HUES64 (cell line): Measurements from ENCODE around the gene HYAL2.
"Not testable (repeated sequence)": the region's sequence is repeated elsewhere in the genome, so short reads cannot be mapped to it uniquely, and the experiment has no call there.

Source experiments
- H3K27ac ChIP-seq: 2 replicates; pipeline ENCODE4 v1.7.0; 2013; ENCODE audit warnings: low read depth, low read length, inconsistent platforms
- H3K27me3 ChIP-seq: 2 replicates; pipeline ENCODE4 v1.6.1; 2013; ENCODE audit warnings: mild to moderate bottlenecking, low read length; ENCODE audit not compliant: insufficient read depth
- H3K36me3 ChIP-seq: 2 replicates; pipeline ENCODE4 v1.6.1; 2013; ENCODE audit warnings: mild to moderate bottlenecking, low read length; ENCODE audit not compliant: insufficient read depth
- H3K4me1 ChIP-seq: 2 replicates; pipeline ENCODE4 v1.6.1; 2013; ENCODE audit warnings: mild to moderate bottlenecking, low read length, moderate library complexity; ENCODE audit not compliant: insufficient read depth
- H3K4me3 ChIP-seq: 2 replicates; pipeline ENCODE4 v1.5.1; 2013; ENCODE audit warnings: mild to moderate bottlenecking, low read length, moderate library complexity
- H3K9ac ChIP-seq: 2 replicates; pipeline ENCODE4 v1.6.1; 2013; ENCODE audit warnings: mild to moderate bottlenecking, low read depth, low read length
- H3K9me3 ChIP-seq: 2 replicates; pipeline ENCODE4 v1.6.1; 2013; ENCODE audit warnings: low read depth, low read length; ENCODE audit not compliant: insufficient read depth
- WGBS: fragments of 150-250, 120-280 bp; methylation state at CpG from one replicate; pipeline ENCODE4 v1.1.7; 2013; ENCODE audit warnings: missing lambda C conversion rate; 5-methylcytosine and 5-hydroxymethylcytosine counted together

Gene HYAL2

DNA sequence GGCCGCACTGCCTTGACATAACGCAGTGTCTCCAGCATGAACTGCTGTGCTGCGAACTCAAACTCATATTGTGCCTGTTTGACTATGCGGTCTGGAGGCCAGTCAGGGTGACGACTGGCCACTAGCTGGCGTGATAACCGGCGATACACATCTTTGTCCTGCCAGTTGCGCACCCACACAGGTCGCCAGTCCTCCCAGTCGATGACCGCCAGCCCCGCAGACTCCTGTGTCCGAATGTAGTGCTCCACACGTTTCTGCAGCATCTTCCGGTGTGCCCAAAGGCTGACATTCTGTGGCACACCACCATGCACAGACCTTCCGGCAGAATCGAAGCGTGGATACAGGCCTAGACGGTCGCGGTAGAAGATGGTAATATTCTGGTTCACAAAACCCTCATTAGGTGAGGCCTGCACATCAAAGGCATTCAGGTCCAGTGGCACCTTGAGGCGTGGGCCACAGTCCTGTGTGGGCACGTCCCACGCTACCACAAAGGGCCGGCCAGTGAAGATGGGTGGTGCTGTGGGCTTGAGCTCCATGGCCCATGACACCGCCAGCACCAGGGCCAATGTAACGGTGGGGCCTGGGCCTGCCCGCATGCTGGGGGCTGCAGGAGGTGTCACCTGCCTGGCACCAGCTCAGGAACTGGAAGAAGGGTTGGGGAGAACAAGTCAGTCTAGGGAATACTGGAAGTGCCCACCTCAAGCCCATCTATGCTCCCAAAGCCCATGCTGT is 2.5 kb downstream of the HYAL2 start:
- no peak overlapping the region; the same call in 1 of the 2 replicates for H3K27ac ChIP-seq
- WGBS: 93% methylated on average over 29 of the region's 29 CpGs
- peaks cover 44% of the 10 kb centered on the region for H3K36me3 ChIP-seq

DNA sequence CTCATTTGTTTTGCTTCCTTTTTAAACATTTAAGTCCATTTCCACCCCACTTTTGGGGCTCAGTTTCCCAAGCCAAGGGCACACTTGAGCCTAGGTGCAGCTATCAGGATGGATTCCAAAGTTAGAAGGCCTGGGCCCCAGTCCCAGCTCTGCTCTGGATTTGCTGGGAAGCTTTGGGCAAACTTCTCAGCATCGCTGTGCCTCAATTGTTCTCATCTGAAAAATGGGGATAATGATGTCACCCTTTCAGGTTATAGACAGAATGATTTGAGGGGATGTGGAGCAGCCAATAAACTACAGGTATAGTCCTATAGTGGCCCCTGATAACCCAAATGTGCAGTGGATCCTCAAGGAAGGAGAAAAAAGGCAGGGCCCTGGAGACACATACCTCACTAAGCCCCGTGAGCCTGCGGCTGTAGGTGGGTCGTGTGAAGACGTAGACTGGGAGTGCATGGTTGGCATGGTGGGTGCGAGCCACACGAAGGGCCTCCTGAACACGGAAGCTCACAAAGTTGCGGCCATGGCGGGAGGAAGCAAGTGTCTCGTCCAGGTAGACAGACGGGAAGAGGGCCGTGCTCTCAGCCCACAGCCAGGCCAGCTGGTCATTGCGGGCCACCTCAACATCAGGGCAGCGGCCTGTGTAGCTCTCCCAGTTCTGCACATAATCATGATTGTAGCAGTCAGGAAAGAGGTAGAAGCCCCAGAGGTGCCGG is 3.2 kb downstream of the HYAL2 start:
- H3K27ac ChIP-seq: no peak overlapping the region
- H3K9ac ChIP-seq: no peak overlapping the region
- H3K36me3 ChIP-seq: peaks cover 40% of the 10 kb centered on the region
- no peaks in the 10 kb centered on the region for H3K9me3 ChIP-seq
- H3K4me1 ChIP-seq: peaks cover 18% of the 10 kb centered on the region
- no peaks in the 10 kb centered on the region for H3K27me3 ChIP-seq
- no peak overlapping the region for H3K4me3 ChIP-seq
- WGBS: 94% methylated on average over 16 of the region's 16 CpGs

More for the DNA sequence above, 2.5 kb downstream of the HYAL2 start:
- peak overlapping the region; percentile 95 for H3K9ac ChIP-seq
- peaks cover 18% of the 10 kb centered on the region for H3K4me1 ChIP-seq
- H3K27me3 ChIP-seq: no peaks in the 10 kb centered on the region
- H3K4me3 ChIP-seq: peak overlapping the region; percentile 92
- H3K9me3 ChIP-seq: no peaks in the 10 kb centered on the region

DNA sequence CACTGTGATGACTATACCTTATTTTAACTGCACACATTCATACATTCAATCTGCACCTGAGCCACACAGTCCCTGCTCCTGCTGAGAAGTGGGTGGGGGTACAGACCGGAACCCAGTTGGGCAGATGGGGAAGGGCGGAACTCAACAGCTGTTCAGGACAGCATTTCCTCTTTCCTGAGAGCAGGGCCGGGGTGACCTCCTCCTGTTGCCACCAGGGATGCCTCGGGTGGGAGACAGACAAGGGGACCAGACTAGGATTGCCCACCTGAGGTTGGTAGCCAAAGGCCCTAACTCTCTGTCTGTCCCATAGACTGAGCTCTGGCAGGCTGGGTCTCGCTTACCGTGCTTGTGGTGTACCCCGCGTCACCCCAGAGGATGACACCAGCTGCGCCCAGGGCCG is 3.9 kb downstream of the HYAL2 start:
- H3K27me3 ChIP-seq: no peaks in the 10 kb centered on the region
- peaks cover 18% of the 10 kb centered on the region for H3K4me1 ChIP-seq
- no peak overlapping the region for H3K9ac ChIP-seq
- H3K36me3 ChIP-seq: peaks cover 40% of the 10 kb centered on the region
- no peak overlapping the region for H3K4me3 ChIP-seq
- whole genome bisulfite sequencing: 96% methylated on average over 10 of the region's 10 CpGs
- H3K27ac ChIP-seq: no peak overlapping the region
- no peaks in the 10 kb centered on the region for H3K9me3 ChIP-seq

DNA sequence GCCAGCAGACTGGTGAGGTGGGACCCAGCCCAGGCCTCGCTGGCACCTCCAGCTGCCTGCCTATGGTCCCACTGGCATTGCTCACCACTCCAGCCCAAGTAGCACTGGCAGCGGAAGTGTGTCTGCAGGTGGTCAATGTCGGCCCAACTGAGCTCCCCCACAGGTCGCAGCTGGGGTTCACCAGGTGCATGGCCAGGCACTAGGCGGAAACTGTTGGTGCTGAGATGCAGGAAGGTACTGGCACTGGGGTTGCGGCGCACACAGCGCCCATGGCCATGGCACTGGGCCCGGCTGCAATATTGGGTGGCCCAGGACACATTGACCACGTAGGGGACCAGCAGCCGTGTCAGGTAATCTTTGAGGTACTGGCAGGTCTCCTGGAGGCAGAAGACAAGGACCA is 4.4 kb downstream of the HYAL2 start:
- Histone ChIP-seq H3K4me1 (peaks cover 15% of the 10 kb centered on the region), H3K4me3 (no peak overlapping the region), H3K36me3 (peaks cover 40% of the 10 kb centered on the region), H3K9me3 (no peaks in the 10 kb centered on the region), H3K27me3 (no peaks in the 10 kb centered on the region), H3K9ac (no peak overlapping the region), H3K27ac (no peak overlapping the region)
- 95% methylated on average over 11 of the region's 11 CpGs for WGBS

DNA sequence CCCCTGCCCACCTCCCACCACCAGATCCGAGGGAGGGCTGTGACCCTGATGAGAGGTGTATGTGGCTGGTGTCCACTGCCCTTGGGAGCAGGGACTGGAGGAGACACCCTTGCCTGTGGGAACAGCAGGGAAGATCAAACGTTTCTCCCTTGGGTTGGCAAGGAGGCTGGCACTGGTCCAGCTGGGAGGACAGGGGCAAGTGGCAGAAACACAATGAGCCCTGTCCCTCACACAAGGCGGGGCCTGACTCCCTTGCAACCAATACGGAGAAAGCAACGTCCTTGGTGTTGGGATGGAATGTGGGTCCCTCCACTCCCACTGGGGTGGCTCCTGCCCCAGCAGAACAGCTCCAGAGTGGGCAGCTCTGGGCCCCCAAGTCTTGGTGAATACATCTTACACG is 5.2 kb downstream of the HYAL2 start:
- no peaks in the 10 kb centered on the region for H3K9me3 ChIP-seq
- peaks cover 40% of the 10 kb centered on the region for H3K36me3 ChIP-seq
- H3K27ac ChIP-seq: no peak overlapping the region
- H3K9ac ChIP-seq: no peak overlapping the region
- WGBS: 86% methylated on average over 6 of the region's 6 CpGs
- H3K27me3 ChIP-seq: no peaks in the 10 kb centered on the region
- no peak overlapping the region for H3K4me3 ChIP-seq
- H3K4me1 ChIP-seq: peaks cover 11% of the 10 kb centered on the region; the same call in 1 of the 2 replicates

DNA sequence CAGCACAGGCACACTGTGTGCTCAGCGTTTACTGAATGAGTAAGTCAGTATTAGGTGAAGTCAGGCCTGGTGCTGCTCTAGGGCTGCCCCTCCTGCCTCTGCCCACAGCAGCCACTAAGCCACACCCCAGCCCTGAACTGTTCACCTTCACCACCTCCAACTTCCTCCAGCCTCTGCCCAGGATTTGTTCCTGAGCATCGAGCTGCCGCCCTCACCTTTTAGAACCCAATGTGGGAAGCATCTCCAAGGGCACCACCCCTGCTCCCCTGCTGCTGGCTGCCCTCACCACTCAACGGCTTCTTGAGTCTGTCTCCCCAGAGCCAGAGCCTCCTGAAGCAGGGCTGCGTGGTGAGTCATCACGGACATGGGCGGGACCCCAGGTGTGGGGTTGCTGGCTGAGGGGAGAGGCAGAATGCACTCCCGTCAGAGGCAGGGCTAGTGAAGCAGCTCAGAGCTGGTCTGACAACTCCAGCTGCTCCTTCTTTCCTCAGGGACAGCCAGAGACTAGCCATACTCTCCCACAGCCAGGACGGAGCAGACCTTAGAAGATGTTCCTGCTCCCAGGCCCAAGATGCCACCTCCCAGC is 5.8 kb downstream of the HYAL2 start:
- Histone ChIP-seq H3K9me3 (no peaks in the 10 kb centered on the region), H3K36me3 (peaks cover 40% of the 10 kb centered on the region), H3K27me3 (no peaks in the 10 kb centered on the region), H3K9ac (no peak overlapping the region), H3K27ac (no peak overlapping the region), H3K4me1 (peaks cover 11% of the 10 kb centered on the region; the same call in 1 of the 2 replicates), H3K4me3 (no peak overlapping the region)
- 71% methylated on average over 9 of the region's 9 CpGs for WGBS

DNA sequence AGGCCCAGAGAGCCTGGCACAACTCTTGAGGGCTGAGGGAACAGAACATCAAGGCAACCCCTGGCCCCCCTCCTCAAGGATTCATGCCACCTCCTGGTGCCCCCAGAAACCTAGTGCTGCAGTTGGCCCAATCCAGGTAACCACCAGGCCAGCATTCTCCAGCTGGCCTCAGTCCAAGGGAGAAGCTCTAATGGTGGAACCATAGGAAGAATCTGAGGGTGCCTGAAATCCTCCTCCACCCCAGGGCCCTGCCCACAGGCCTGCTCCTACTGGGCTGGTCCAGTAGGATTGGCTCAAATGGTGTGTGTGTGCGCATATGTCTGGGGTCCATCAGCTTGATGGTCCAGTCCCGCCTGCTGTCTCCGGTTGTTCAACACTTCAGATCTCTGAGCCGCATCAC is 7.7 kb downstream of the HYAL2 start:
- 93% methylated on average over 4 of the region's 4 CpGs for WGBS
- no peaks in the 10 kb centered on the region for H3K27me3 ChIP-seq
- 0 out of 2 replicates have a peak, but pooled peaks cover 5% of the 10 kb centered on the region for H3K4me1 ChIP-seq
- H3K4me3 ChIP-seq: no peak overlapping the region
- peaks cover 2% of the 10 kb centered on the region; the same call in 1 of the 2 replicates for H3K9me3 ChIP-seq
- no peak overlapping the region for H3K9ac ChIP-seq
- H3K27ac ChIP-seq: no peak overlapping the region
- H3K36me3 ChIP-seq: peaks cover 36% of the 10 kb centered on the region

DNA sequence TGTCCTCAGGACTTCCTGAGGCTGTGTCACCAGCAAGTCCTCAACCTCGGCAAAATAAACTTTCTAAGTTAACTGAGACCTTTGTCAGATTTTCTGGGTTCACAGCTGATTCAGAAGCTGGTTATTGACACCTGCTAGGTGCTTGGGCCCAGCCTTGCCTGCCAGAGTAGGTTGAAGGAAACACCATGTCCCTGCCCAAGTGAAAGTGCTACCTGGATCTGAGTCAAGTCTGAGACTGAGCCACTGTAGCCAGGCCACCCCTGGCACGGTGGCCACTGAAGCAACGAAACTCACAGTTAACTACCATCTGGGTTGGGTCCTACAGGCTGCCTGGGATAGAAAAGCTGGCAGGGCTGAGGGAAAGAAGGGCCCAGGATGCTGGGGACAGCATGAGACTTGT is 8.2 kb downstream of the HYAL2 start:
- Histone ChIP-seq H3K36me3 (peaks cover 33% of the 10 kb centered on the region), H3K9me3 (peaks cover 7% of the 10 kb centered on the region), H3K27ac (no peak overlapping the region), H3K4me1 (0 out of 2 replicates have a peak, but pooled peaks cover 5% of the 10 kb centered on the region), H3K9ac (no peak overlapping the region), H3K27me3 (no peaks in the 10 kb centered on the region), H3K4me3 (no peak overlapping the region)
- WGBS: 93% methylated on average over 3 of the region's 3 CpGs

DNA sequence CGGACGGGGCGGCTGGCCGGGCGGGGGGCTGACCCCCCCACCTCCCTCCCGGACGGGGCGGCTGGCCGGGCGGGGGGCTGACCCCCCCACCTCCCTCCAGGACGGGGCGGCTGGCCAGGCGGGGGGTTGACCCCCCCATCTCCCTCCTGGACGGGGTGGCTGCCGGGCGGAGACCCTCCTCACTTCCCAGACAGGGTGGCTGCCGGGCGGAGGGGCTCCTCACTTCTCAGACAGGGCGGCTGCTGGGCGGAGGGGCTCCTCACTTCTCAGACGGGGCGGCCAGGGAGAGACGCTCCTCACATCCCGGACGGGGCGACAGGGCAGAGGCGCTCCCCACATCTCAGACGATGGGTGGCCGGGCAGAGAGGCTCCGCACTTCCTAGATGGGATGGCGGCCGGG is 10.5 kb downstream of the HYAL2 start:
- Histone ChIP-seq H3K9me3 (peaks cover 22% of the 10 kb centered on the region), H3K36me3 (peaks cover 13% of the 10 kb centered on the region)
- WGBS: 96% methylated on average over 18 of the region's 32 CpGs
- H3K9ac ChIP-seq, H3K4me1 ChIP-seq, H3K27me3 ChIP-seq, H3K4me3 ChIP-seq, H3K27ac ChIP-seq: not testable (repeated sequence)

DNA sequence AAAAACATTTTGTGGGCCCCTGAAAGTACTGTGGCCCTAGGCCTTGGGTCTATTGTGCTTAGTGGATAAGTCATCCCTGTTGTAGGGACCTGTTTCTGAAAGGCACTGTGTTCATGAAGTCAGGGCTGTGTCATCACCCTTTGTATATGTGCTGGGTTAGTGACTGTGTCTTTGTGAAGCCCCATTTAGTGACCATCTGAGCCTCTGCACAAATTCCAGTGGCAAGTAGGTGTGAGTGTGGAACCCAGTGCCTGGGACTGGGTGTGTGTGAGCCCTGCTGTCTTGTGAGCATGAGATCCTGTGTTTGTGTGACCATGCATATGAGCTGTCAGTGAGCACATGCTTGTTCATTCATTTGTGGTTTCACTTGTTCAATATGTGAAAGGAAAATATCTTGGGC is 17.9 kb downstream of the HYAL2 start:
- Histone ChIP-seq H3K4me3 (no peak overlapping the region), H3K9ac (no peak overlapping the region), H3K27me3 (no peaks in the 10 kb centered on the region), H3K9me3 (peaks cover 22% of the 10 kb centered on the region), H3K36me3 (peaks cover 3% of the 10 kb centered on the region; the same call in 1 of the 2 replicates), H3K4me1 (peaks cover 12% of the 10 kb centered on the region; the same call in 1 of the 2 replicates), H3K27ac (no peak overlapping the region)
